HL-60 (cell line): ENCODE data around the gene L1TD1.

Experiments
- POLR2AphosphoS5 ChIP-seq: IDR thresholded peaks from 2 replicates; pipeline ENCODE4 v1.6.1; 2012; ENCODE audit warnings: low read depth
- SPI1 ChIP-seq: IDR thresholded peaks from 2 replicates; pipeline ENCODE4 v1.6.1; 2012; ENCODE audit warnings: low read depth, mild to moderate bottlenecking, borderline replicate concordance
- TF ChIP-seq, protein P1 (sequence below): IDR thresholded peaks from one replicate; pipeline ENCODE4 v1.5.1; 2011; ENCODE audit warnings: low read length, control low read depth, inconsistent platforms; ENCODE audit not compliant: insufficient read depth
- TF ChIP-seq, protein P2 (sequence below): IDR thresholded peaks from 2 replicates; pipeline ENCODE4 v1.6.1; 2012; ENCODE audit warnings: low read depth; ENCODE audit not compliant: insufficient replicate concordance

- TF ChIP-seq, protein P1, sequence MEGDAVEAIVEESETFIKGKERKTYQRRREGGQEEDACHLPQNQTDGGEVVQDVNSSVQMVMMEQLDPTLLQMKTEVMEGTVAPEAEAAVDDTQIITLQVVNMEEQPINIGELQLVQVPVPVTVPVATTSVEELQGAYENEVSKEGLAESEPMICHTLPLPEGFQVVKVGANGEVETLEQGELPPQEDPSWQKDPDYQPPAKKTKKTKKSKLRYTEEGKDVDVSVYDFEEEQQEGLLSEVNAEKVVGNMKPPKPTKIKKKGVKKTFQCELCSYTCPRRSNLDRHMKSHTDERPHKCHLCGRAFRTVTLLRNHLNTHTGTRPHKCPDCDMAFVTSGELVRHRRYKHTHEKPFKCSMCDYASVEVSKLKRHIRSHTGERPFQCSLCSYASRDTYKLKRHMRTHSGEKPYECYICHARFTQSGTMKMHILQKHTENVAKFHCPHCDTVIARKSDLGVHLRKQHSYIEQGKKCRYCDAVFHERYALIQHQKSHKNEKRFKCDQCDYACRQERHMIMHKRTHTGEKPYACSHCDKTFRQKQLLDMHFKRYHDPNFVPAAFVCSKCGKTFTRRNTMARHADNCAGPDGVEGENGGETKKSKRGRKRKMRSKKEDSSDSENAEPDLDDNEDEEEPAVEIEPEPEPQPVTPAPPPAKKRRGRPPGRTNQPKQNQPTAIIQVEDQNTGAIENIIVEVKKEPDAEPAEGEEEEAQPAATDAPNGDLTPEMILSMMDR, result no peak
- TF ChIP-seq, protein P2, sequence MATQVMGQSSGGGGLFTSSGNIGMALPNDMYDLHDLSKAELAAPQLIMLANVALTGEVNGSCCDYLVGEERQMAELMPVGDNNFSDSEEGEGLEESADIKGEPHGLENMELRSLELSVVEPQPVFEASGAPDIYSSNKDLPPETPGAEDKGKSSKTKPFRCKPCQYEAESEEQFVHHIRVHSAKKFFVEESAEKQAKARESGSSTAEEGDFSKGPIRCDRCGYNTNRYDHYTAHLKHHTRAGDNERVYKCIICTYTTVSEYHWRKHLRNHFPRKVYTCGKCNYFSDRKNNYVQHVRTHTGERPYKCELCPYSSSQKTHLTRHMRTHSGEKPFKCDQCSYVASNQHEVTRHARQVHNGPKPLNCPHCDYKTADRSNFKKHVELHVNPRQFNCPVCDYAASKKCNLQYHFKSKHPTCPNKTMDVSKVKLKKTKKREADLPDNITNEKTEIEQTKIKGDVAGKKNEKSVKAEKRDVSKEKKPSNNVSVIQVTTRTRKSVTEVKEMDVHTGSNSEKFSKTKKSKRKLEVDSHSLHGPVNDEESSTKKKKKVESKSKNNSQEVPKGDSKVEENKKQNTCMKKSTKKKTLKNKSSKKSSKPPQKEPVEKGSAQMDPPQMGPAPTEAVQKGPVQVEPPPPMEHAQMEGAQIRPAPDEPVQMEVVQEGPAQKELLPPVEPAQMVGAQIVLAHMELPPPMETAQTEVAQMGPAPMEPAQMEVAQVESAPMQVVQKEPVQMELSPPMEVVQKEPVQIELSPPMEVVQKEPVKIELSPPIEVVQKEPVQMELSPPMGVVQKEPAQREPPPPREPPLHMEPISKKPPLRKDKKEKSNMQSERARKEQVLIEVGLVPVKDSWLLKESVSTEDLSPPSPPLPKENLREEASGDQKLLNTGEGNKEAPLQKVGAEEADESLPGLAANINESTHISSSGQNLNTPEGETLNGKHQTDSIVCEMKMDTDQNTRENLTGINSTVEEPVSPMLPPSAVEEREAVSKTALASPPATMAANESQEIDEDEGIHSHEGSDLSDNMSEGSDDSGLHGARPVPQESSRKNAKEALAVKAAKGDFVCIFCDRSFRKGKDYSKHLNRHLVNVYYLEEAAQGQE, result no peak
- TF ChIP-seq POLR2AphosphoS5, result no peak
- no peak for TF ChIP-seq SPI1
Measured at GRCh38 chr1:62221171-62221570, 26.5 kb downstream of the L1TD1 start.
